A549 (cell line): Measurements from ENCODE around the gene SP2. TPM values are rescaled to one million over a fixed set of nuclear protein-coding genes. Genes with fewer than 3 reads are reported as not detected.

Experiments used
- CBX8 ChIP-seq: fragments of 200-600 bp; sonication (generic); IDR thresholded peaks from 2 replicates; pipeline ENCODE4 v1.6.1; 2016
- CHD2 ChIP-seq: fragments of 150-350 bp; IDR thresholded peaks from 2 replicates; pipeline ENCODE4 v1.6.1; 2014; ENCODE audit warnings: low read length; ENCODE audit not compliant: partially characterized antibody
- EHF ChIP-seq: fragments of 250-450 bp; sonication (Bioruptor Pico); IDR thresholded peaks from 2 replicates; pipeline ENCODE4 v1.5.0; 2020; ENCODE audit warnings: mild to moderate bottlenecking
- EHMT2 ChIP-seq: fragments of 200-600 bp; sonication (generic); IDR thresholded peaks from 2 replicates; pipeline ENCODE4 v1.6.1; 2016; ENCODE audit warnings: antibody characterized with exemption, low read depth, mild to moderate bottlenecking, moderate library complexity
- FOXS1 ChIP-seq: fragments of 250-450 bp; sonication (Bioruptor Pico); IDR thresholded peaks from 2 replicates; pipeline ENCODE4 v1.5.0; 2020; ENCODE audit warnings: mild to moderate bottlenecking, moderate library complexity
- GATA3 ChIP-seq: IDR thresholded peaks from 2 replicates; pipeline ENCODE4 v1.6.1; 2012; ENCODE audit warnings: borderline replicate concordance
- HDAC2 ChIP-seq: fragments of 200-600 bp; sonication (generic); IDR thresholded peaks from 2 replicates; pipeline ENCODE4 v1.6.1; 2016
- HOXA7 ChIP-seq: fragments of 250-450 bp; sonication (Bioruptor Pico); IDR thresholded peaks from 2 replicates; pipeline ENCODE4 v1.5.0; 2020; ENCODE audit warnings: mild to moderate bottlenecking, moderate library complexity
- HOXB13 ChIP-seq: fragments of 250-450 bp; sonication (Bioruptor Pico); IDR thresholded peaks from 2 replicates; pipeline ENCODE4 v1.5.0; 2020; ENCODE audit warnings: low read depth, mild to moderate bottlenecking, moderate library complexity
- HOXB5 ChIP-seq: fragments of 250-450 bp; sonication (Bioruptor Pico); IDR thresholded peaks from 2 replicates; pipeline ENCODE4 v1.5.0; 2020; ENCODE audit warnings: mild to moderate bottlenecking, moderate library complexity
- JUNB ChIP-seq: fragments of >200 bp; sonication (Bioruptor Twin); formaldehyde crosslinking; IDR thresholded peaks from 2 replicates; pipeline ENCODE4 v1.6.1; 2016
- KDM1A ChIP-seq: fragments of 200-600 bp; sonication (generic); IDR thresholded peaks from 2 replicates; pipeline ENCODE4 v1.6.1; 2016; ENCODE audit warnings: low read depth, mild to moderate bottlenecking
- KDM5A ChIP-seq: fragments of 200-600 bp; sonication (generic); IDR thresholded peaks from 2 replicates; pipeline ENCODE4 v1.6.1; 2016; ENCODE audit warnings: antibody characterized with exemption, mild to moderate bottlenecking
- MAZ ChIP-seq: fragments of 150-350 bp; IDR thresholded peaks from 2 replicates; pipeline ENCODE4 v1.6.1; 2014; ENCODE audit warnings: antibody characterized with exemption, low read depth, low read length, borderline replicate concordance
- MYC ChIP-seq: IDR thresholded peaks from 2 replicates; pipeline ENCODE4 v1.6.1; 2012; ENCODE audit warnings: mild to moderate bottlenecking, inconsistent platforms, low read length, improper control_type of control experiment, borderline replicate concordance
- NFE2L2 ChIP-seq: fragments of 150-350 bp; conservative IDR thresholded peaks from 2 replicates; pipeline ENCODE4 v1.6.1; 2014; ENCODE audit warnings: low read length
- NPAS2 ChIP-seq: fragments of 250-450 bp; sonication (Bioruptor Pico); IDR thresholded peaks from 2 replicates; pipeline ENCODE4 v1.8.0; 2022; ENCODE audit warnings: mild to moderate bottlenecking, moderate library complexity, borderline replicate concordance
- PHF8 ChIP-seq: fragments of 200-600 bp; sonication (generic); IDR thresholded peaks from 2 replicates; pipeline ENCODE4 v1.6.1; 2016; ENCODE audit warnings: low read depth, mild to moderate bottlenecking, antibody characterized with exemption, moderate library complexity, borderline replicate concordance
- POLR2A ChIP-seq: IDR thresholded peaks from 2 replicates; pipeline ENCODE4 v1.6.1; 2012; ENCODE audit warnings: mild to moderate bottlenecking, low read length
- POLR2AphosphoS2 ChIP-seq: conservative IDR thresholded peaks from 2 replicates; pipeline ENCODE4 v1.6.1; 2012; ENCODE audit warnings: low read length, improper control_type of control experiment, inconsistent platforms
- RAD21 ChIP-seq, 2 experiments: fragments of >200 bp in 1 of 2; sonication (Bioruptor Twin) in 1 of 2; formaldehyde crosslinking in 1 of 2; IDR thresholded peaks in 1 of 2; conservative IDR thresholded peaks in 1 of 2; 2 replicates in 1 of 2; 3 replicates in 1 of 2; pipeline ENCODE4 v1.6.1; 2012 to 2018; ENCODE audit warnings: inconsistent platforms in 1 of 2
- RARB ChIP-seq: fragments of 250-450 bp; sonication (Bioruptor Pico); IDR thresholded peaks from 2 replicates; pipeline ENCODE4 v1.8.0; 2021; ENCODE audit warnings: mild to moderate bottlenecking, moderate library complexity
- RCOR1 ChIP-seq: fragments of 150-350 bp; IDR thresholded peaks from 2 replicates; pipeline ENCODE4 v1.6.1; 2014; ENCODE audit warnings: antibody characterized with exemption, low read length, low read depth
- RNF2 ChIP-seq: fragments of 200-600 bp; sonication (generic); IDR thresholded peaks from 2 replicates; pipeline ENCODE4 v1.6.1; 2016; ENCODE audit warnings: low read depth, mild to moderate bottlenecking, antibody characterized with exemption, moderate library complexity, borderline replicate concordance
- SMC3 ChIP-seq: fragments of >200 bp; sonication (Bioruptor Twin); formaldehyde crosslinking; IDR thresholded peaks from 3 replicates; pipeline ENCODE4 v1.6.1; 2018; ENCODE audit warnings: inconsistent platforms
- SREBF2 ChIP-seq: fragments of 450-650 bp; IDR thresholded peaks from 2 replicates; pipeline ENCODE4 v1.6.1; 2014; ENCODE audit warnings: mild to moderate bottlenecking, moderate library complexity
- TFCP2L1 ChIP-seq: fragments of 250-450 bp; sonication (Bioruptor Pico); IDR thresholded peaks from 2 replicates; pipeline ENCODE4 v1.5.0; 2021; ENCODE audit warnings: mild to moderate bottlenecking
- TP53 ChIP-seq: fragments of 250-450 bp; sonication (Bioruptor Pico); IDR thresholded peaks from 2 replicates; pipeline ENCODE4 v1.5.0; 2021; ENCODE audit warnings: mild to moderate bottlenecking, moderate library complexity
- ZC3H11A ChIP-seq: fragments of 450-650 bp; IDR thresholded peaks from 2 replicates; pipeline ENCODE4 v1.6.1; 2014; ENCODE audit warnings: antibody characterized with exemption, mild to moderate bottlenecking
- polyA plus RNA-seq, 4 experiments: library from polyadenylated mRNA; depleted of rRNA in 3 of 4; stranded (reverse); fragments of >200 nt; fragmentation: RNase III in 1 of 4; extraction: RNeasy Plus Mini Kit Qiagen cat#74134 plus additional on column Dnase treatment in 1 of 4; gene quantifications; 2 replicates in 3 of 4; 3 replicates in 1 of 4; pipeline ENCODE4 v1.2.3, GENCODE V29; 2011 to 2017
- TF ChIP-seq, protein P1 (sequence below): fragments of >200 bp; sonication (Bioruptor Twin); formaldehyde crosslinking; IDR thresholded peaks from 2 replicates; pipeline ENCODE4 v1.6.1; 2016
- TF ChIP-seq, protein P2 (sequence below): fragments of 250-450 bp; sonication (Bioruptor Pico); IDR thresholded peaks from 2 replicates; pipeline ENCODE4 v1.5.0; 2021; ENCODE audit warnings: mild to moderate bottlenecking, moderate library complexity, borderline replicate concordance

Gene SP2
- polyA plus RNA-seq, 2 of the 4 experiments (the other 2 are of a cell fraction) = 6.2 to 11.6 TPM

DNA sequence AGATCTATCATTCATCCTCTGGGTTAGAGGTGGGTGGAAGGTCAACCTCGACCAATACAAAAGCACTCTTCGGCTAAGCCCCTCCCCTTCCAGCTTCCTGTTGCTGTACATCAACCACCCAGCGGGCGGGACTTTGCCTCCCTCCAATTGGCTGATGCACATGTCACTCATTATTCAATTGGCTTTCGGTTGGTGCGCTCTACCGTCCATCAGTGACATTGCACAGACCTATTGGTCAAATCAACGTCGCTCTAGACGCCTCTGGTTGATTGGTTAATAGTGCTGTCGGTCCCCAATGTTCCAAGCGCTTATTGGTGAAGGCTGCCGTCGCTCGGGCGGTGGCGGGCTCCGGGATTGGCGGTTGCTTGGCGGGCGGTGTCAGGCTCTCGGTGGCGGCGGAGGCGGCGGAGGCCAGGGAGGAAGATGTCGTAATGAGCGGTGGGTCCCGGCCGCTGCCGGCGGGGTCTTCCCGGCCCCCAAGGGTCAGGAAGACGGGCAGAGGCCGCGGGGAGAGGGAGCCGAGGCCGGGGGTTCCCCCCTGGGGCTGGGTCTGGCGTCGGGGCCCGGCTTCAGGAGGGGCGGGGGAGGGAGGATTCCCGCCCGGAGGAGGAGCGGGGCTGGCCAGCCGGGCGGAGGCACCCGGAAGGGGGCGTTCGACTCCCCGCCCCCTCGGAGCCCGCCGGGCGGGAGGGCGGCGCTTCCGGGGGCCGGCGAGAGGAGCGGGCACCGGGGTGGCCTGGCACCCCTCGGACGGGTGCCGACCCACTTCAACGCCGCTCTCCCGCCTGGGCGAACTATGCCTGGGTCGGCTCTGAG, at the start of gene SP2 (continued):
- TF ChIP-seq KDM5A = no peak
- peak; percentile 91 for TF ChIP-seq POLR2A
- TF ChIP-seq RARB (CRISPR knock-in tag) = no peak
- no peak for TF ChIP-seq EHF (CRISPR knock-in tag)
- peak; percentile 34; the same call in 1 of the 2 replicates for TF ChIP-seq HOXB5
- TF ChIP-seq RCOR1 = no peak
- TF ChIP-seq ZC3H11A = no peak
- TF ChIP-seq SREBF2 = no peak
- peak; percentile 22; the same call in 1 of the 2 replicates for TF ChIP-seq GATA3
- no peak for TF ChIP-seq JUNB
- TF ChIP-seq, protein P1, sequence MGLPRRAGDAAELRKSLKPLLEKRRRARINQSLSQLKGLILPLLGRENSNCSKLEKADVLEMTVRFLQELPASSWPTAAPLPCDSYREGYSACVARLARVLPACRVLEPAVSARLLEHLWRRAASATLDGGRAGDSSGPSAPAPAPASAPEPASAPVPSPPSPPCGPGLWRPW = no peak
- peak; percentile 13; the same call in 1 of the 3 replicates for TF ChIP-seq SMC3
- TF ChIP-seq FOXS1 = no peak
- TF ChIP-seq MYC = no peak
- TF ChIP-seq HDAC2 = no peak
- TF ChIP-seq KDM1A = no peak
- no peak for TF ChIP-seq EHMT2
- no peak for TF ChIP-seq NFE2L2
- no peak for TF ChIP-seq TFCP2L1 (CRISPR knock-in tag)
- no peak for TF ChIP-seq TP53 (CRISPR knock-in tag)
- TF ChIP-seq CBX8 = no peak
- TF ChIP-seq, protein P2, sequence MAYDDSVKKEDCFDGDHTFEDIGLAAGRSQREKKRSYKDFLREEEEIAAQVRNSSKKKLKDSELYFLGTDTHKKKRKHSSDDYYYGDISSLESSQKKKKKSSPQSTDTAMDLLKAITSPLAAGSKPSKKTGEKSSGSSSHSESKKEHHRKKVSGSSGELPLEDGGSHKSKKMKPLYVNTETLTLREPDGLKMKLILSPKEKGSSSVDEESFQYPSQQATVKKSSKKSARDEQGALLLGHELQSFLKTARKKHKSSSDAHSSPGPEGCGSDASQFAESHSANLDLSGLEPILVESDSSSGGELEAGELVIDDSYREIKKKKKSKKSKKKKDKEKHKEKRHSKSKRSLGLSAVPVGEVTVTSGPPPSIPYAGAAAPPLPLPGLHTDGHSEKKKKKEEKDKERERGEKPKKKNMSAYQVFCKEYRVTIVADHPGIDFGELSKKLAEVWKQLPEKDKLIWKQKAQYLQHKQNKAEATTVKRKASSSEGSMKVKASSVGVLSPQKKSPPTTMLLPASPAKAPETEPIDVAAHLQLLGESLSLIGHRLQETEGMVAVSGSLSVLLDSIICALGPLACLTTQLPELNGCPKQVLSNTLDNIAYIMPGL (CRISPR knock-in tag) = no peak
- no peak for TF ChIP-seq NPAS2 (CRISPR knock-in tag)
- TF ChIP-seq CHD2 = peak; percentile 82
- TF ChIP-seq HOXA7 (CRISPR knock-in tag) = no peak
- no peak for TF ChIP-seq RAD21 (conservative IDR thresholded peaks at IDR 0.05 in 1 of 2, IDR thresholded peaks at IDR 0.05 in 1 of 2)
- TF ChIP-seq MAZ = peak; percentile 99
- no peak for TF ChIP-seq RNF2
- peak; percentile 16; the same call in 1 of the 2 replicates for TF ChIP-seq PHF8
- TF ChIP-seq POLR2AphosphoS2 = no peak
- no peak for TF ChIP-seq HOXB13 (CRISPR knock-in tag)
